Panc1 (cell line): ENCODE data around the gene MADD. TPM values are rescaled to one million over a fixed set of nuclear protein-coding genes. Genes with fewer than 3 reads are reported as not detected.

Experiments
- ATAC-seq: fragments of 200-7000 bp; cut with Tn5 transposase; 2 replicates; pipeline ENCODE4 v1.9.1; 2020; ENCODE audit warnings: mild to moderate bottlenecking, moderate library complexity
- BruUV-seq: library from RNA; stranded (reverse); fragments of 400-500 nt; replicated peaks from 2 replicates; lab custom pipeline; 2021; lab: Mats Ljungman, UMichigan
- CTCF ChIA-PET: fragments of 300-600 bp; sonication (Branson Sonifier 250); formaldehyde crosslinking; loops from one replicate; lab custom pipeline; 2022; ENCODE audit warnings: antibody characterized with exemption; lab: Charles Lee
- POLR2A ChIA-PET: fragments of 300-600 bp; sonication (Branson Sonifier 250); formaldehyde crosslinking; loops from one replicate; lab custom pipeline; 2022; ENCODE audit warnings: antibody characterized with exemption; lab: Charles Lee
- DNase-seq: peaks from one replicate; pipeline ENCODE4 v3.0.0-alpha.2; 2010; ENCODE audit warnings: low read depth, low spot score
- H3K27ac ChIP-seq: 2 replicates; pipeline ENCODE4 v1.5.1; 2011; ENCODE audit warnings: mild to moderate bottlenecking, low read length, inconsistent platforms
- H3K27me3 ChIP-seq: fragments of 200-500 bp; sonication (Bioruptor generic); 2 replicates; pipeline ENCODE4 v1.6.0; 2014; ENCODE audit warnings: low read length, inconsistent platforms; ENCODE audit not compliant: control insufficient read depth, insufficient read depth
- H3K36me3 ChIP-seq: fragments of 200-500 bp; sonication (Bioruptor generic); 2 replicates; pipeline ENCODE4 v1.5.1; 2014; ENCODE audit warnings: inconsistent platforms, mild to moderate bottlenecking, low read length, moderate library complexity; ENCODE audit not compliant: control insufficient read depth, insufficient read depth
- H3K4me1 ChIP-seq: 2 replicates; pipeline ENCODE4 v1.5.1; 2011; ENCODE audit warnings: inconsistent platforms, mild to moderate bottlenecking, low read length, moderate library complexity; ENCODE audit not compliant: control insufficient read depth, insufficient read depth
- H3K4me3 ChIP-seq, 2 experiments: 2 replicates each; pipeline ENCODE4 v1.5.1; 2011 to 2012; ENCODE audit warnings: low read depth in 2 of 2, low read length in 2 of 2, mild to moderate bottlenecking in 2 of 2, inconsistent platforms in 1 of 2, moderate library complexity in 1 of 2
- H3K9me3 ChIP-seq: fragments of 200-500 bp; sonication (Bioruptor generic); 2 replicates; pipeline ENCODE4 v1.5.1; 2014; ENCODE audit warnings: low read depth, mild to moderate bottlenecking, inconsistent platforms, low read length, moderate library complexity; ENCODE audit not compliant: control insufficient read depth, insufficient read depth
- CTCF ChIP-seq: fragments of 450-650 bp; IDR thresholded peaks from 2 replicates; pipeline ENCODE4 v1.5.1; 2017; ENCODE audit warnings: mild to moderate bottlenecking
- POLR2AphosphoS5 ChIP-seq: IDR thresholded peaks from 2 replicates; pipeline ENCODE4 v1.6.1; 2012; ENCODE audit warnings: mild to moderate bottlenecking, low read depth, low read length, moderate library complexity
- REST ChIP-seq, 2 experiments: IDR thresholded peaks; 2 replicates each; pipeline ENCODE4 v1.6.1; 2011 to 2012; ENCODE audit warnings: low read depth in 2 of 2, control low read depth in 1 of 2, low read length in 1 of 2, mild to moderate bottlenecking in 1 of 2, moderate library complexity in 1 of 2; ENCODE audit not compliant: insufficient read depth in 1 of 2
- SIN3A ChIP-seq: IDR thresholded peaks from 2 replicates; pipeline ENCODE4 v1.6.1; 2012; ENCODE audit warnings: low read depth, mild to moderate bottlenecking, low read length, moderate library complexity, borderline replicate concordance; ENCODE audit not compliant: insufficient read depth
- TCF7L2 ChIP-seq: IDR thresholded peaks from 2 replicates; pipeline ENCODE4 v1.6.1; 2011; ENCODE audit warnings: mild to moderate bottlenecking, low read depth, low read length, inconsistent platforms
- in situ Hi-C: cut with HindIII; loops from 2 replicates; pipeline ENCODE4 v1.10.0; 2016; ENCODE audit warnings: low sequenced_read_pairs, low pct_unique_long_range_greater_than_20kb
- intact Hi-C: fragments of 100-400 bp; cut with micrococcal nuclease; formaldehyde crosslinking; loops from one replicate; pipeline ENCODE4 v1.10.0; 2022; ENCODE audit not compliant: unreplicated experiment
- total RNA-seq: library from RNA; stranded (reverse); gene quantifications from one replicate; pipeline ENCODE4 v1.2.1, GENCODE V29; 2021; ENCODE audit not compliant: unreplicated experiment

The MADD gene
- total RNA-seq, 1 experiment from 2014 or later, result 51.1 TPM

GRCh38 chr11:47261291-47261800 is 8.6 kb upstream of the MADD start:
- Histone ChIP-seq H3K27me3 (no peaks in the 10 kb centered on the region), H3K9me3 (no peaks in the 10 kb centered on the region), H3K4me1 (peaks cover 33% of the 10 kb centered on the region), H3K36me3 (no peaks in the 10 kb centered on the region), H3K4me3 (no peak overlapping the region), H3K27ac (no peak overlapping the region)
- POLR2A ChIA-PET, result no interaction called here
- BruUV-seq, result no TSS peak
- CTCF ChIA-PET, result no interaction called here
- in situ Hi-C loops, result no loop called here
- TF ChIP-seq POLR2AphosphoS5 (no peak), CTCF (no peak), TCF7L2 (no peak), REST (IDR thresholded peaks at IDR 0.05; ENCODE audit: insufficient read depth in 1 of 2, low read depth in 2 of 2, low read length in 1 of 2) (no peak), SIN3A (no peak)
- no peak for DNase-seq
- ATAC-seq, result no peak
- intact Hi-C loops, result no loop called here

DNA sequence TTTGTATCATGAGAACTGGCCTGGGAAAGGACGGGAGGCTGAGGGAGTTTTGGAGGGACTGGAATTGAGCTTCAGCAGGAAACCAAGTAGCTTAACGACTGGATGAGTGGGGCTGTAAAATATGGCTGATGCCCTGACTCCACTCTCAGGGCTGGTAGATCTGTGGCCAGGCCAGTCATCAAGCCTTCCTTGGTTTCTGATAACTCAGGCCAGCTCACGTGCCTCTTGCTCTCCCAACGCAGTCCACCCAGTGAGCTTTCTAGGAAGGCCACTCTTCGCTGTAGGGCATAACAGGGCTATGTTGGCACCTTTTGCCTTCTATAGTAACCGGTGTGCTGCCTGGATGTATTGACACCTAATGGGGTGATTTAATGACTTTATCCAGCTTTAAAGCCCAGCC is 5.8 kb upstream of the MADD start:
- DNase-seq (no peak), ATAC-seq (no peak)
- in situ Hi-C loops, result no loop called here
- no peak overlapping the region for H3K27ac ChIP-seq
- no peaks in the 10 kb centered on the region for H3K9me3 ChIP-seq
- H3K4me1 ChIP-seq, result peaks cover 26% of the 10 kb centered on the region
- H3K27me3 ChIP-seq, result no peaks in the 10 kb centered on the region
- no TSS peak for BruUV-seq
- no peak overlapping the region for H3K4me3 ChIP-seq
- H3K36me3 ChIP-seq, result no peaks in the 10 kb centered on the region
- ChIA-PET POLR2A (interaction anchor here (0.5 kb wide), 1 partner anchor 33 kb away, joined by 7 read pairs; no protein-coding TSS in a partner anchor), CTCF (no interaction called here)
- intact Hi-C loops, result no loop called here
- TF ChIP-seq REST (IDR thresholded peaks at IDR 0.05; ENCODE audit: insufficient read depth in 1 of 2, low read depth in 2 of 2, low read length in 1 of 2), result no peak
- TF ChIP-seq SIN3A, result no peak
